B cell (primary cell): ENCODE measurements around the gene ARHGAP25. TPM values are rescaled to one million over a fixed set of nuclear protein-coding genes. Genes with fewer than 3 reads are reported as not detected.

Source experiments
- ATAC-seq: fragments of 200-7000 bp; cut with Tn5 transposase; one replicate; pipeline ENCODE4 v1.10.0; 2021; ENCODE audit warnings: low read depth, mild to moderate bottlenecking, moderate number of reproducible peaks, moderate library complexity
- CTCF ChIA-PET: fragments of 350-600 bp; sonication (Branson Sonifier 250); formaldehyde crosslinking; loops from one replicate; lab custom pipeline; 2021; ENCODE audit warnings: antibody characterized with exemption, inconsistent platforms; lab: Charles Lee
- POLR2A ChIA-PET: fragments of 350-600 bp; sonication (Branson Sonifier 250); formaldehyde crosslinking; loops from one replicate; lab custom pipeline; 2021; ENCODE audit warnings: antibody characterized with exemption; lab: Charles Lee
- DNase-seq: peaks from one replicate; pipeline ENCODE4 v3.0.0; 2013
- H2AFZ ChIP-seq: 2 replicates; pipeline ENCODE4 v1.6.1; 2012; ENCODE audit warnings: mild to moderate bottlenecking, low read depth, low read length; ENCODE audit not compliant: insufficient read depth, poor library complexity, severe bottlenecking
- H3K27ac ChIP-seq, 2 donors: 1 replicate in 1 of 2; 2 replicates in 1 of 2; pipeline ENCODE4 v1.5.1; 2012 to 2013; ENCODE audit warnings: low read length in 2 of 2, mild to moderate bottlenecking in 2 of 2, moderate library complexity in 1 of 2
- H3K27me3 ChIP-seq, 4 experiments: fragments of 200-600 bp in 1 of 4; sonication (generic) in 1 of 4; replicated peaks in 1 of 4; 1 replicate in 2 of 4; 2 replicates in 2 of 4; pipeline versions ENCODE4 v1.6.1 to v1.7.0; 2013 to 2016; ENCODE audit warnings: low read length in 3 of 4, mild to moderate bottlenecking in 2 of 4, mixed read lengths in 1 of 4, moderate library complexity in 1 of 4; ENCODE audit not compliant: insufficient read depth in 4 of 4, control insufficient read depth in 3 of 4; ENCODE audit errors: control extremely low read depth in 1 of 4
- H3K36me3 ChIP-seq, 2 experiments: replicated peaks in 1 of 2; 1 replicate in 1 of 2; 2 replicates in 1 of 2; pipeline versions ENCODE4 v1.6.1 to v1.7.1; 2013; ENCODE audit warnings: low read length in 1 of 2; ENCODE audit not compliant: insufficient read depth in 2 of 2, control insufficient read depth in 1 of 2; ENCODE audit errors: control extremely low read depth in 1 of 2, extremely low read depth in 1 of 2
- H3K4me1 ChIP-seq, 2 donors: fragments of 200-600 bp in 1 of 2; sonication (generic) in 1 of 2; 1 replicate in 1 of 2; 2 replicates in 1 of 2; pipeline versions ENCODE4 v1.5.1 to v1.6.1; 2013 to 2017; ENCODE audit warnings: low read length in 2 of 2; ENCODE audit not compliant: control insufficient read depth in 2 of 2, insufficient read depth in 2 of 2
- H3K4me2 ChIP-seq: replicated peaks from 2 replicates; pipeline ENCODE3; 2012; ENCODE audit warnings: mild to moderate bottlenecking, low read depth, low read length; ENCODE audit not compliant: poor library complexity, severe bottlenecking
- H3K4me3 ChIP-seq, 5 experiments: fragments of 200-600 bp in 1 of 5; sonication (generic) in 1 of 5; 1 replicate in 3 of 5; 2 replicates in 2 of 5; pipeline versions ENCODE4 v1.5.1 to v1.7.0; 2011 to 2016; ENCODE audit warnings: low read length in 4 of 5, mild to moderate bottlenecking in 4 of 5, low read depth in 2 of 5, control low read depth in 1 of 5, moderate library complexity in 1 of 5; ENCODE audit not compliant: insufficient read depth in 1 of 5; ENCODE audit errors: control extremely low read depth in 1 of 5, extremely low read depth in 1 of 5
- H3K79me2 ChIP-seq: fragments of 200-600 bp; sonication (generic); one replicate; pipeline ENCODE4 v1.6.0; 2016; ENCODE audit warnings: low read length; ENCODE audit not compliant: control insufficient read depth, insufficient read depth
- H3K9ac ChIP-seq: fragments of 200-600 bp; sonication (generic); 2 replicates; pipeline ENCODE4 v1.6.1; 2017; ENCODE audit warnings: mild to moderate bottlenecking, low read length, moderate library complexity
- H3K9me3 ChIP-seq, 3 donors: one replicate each; pipeline versions ENCODE4 v1.6.1 to v1.7.1; 2013; ENCODE audit warnings: low read length in 2 of 3; ENCODE audit not compliant: control insufficient read depth in 2 of 3, insufficient read depth in 1 of 3; ENCODE audit errors: control extremely low read depth in 1 of 3
- H4K20me1 ChIP-seq: 2 replicates; pipeline ENCODE4 v1.6.0; 2012; ENCODE audit warnings: mild to moderate bottlenecking, low read length; ENCODE audit not compliant: insufficient read depth, control insufficient read depth, poor library complexity, severe bottlenecking
- H3K27ac Mint-ChIP-seq: one replicate; pipeline ENCODE4 v1.8.0; 2021; ENCODE audit warnings: mixed read lengths
- H3K27me3 Mint-ChIP-seq: one replicate; pipeline ENCODE4 v1.8.0; 2021; ENCODE audit warnings: mixed read lengths
- H3K4me1 Mint-ChIP-seq: one replicate; pipeline ENCODE4 v1.8.0; 2021; ENCODE audit warnings: mixed read lengths
- H3K4me3 Mint-ChIP-seq: one replicate; pipeline ENCODE4 v1.8.0; 2021; ENCODE audit warnings: mixed read lengths
- H3K9me3 Mint-ChIP-seq: one replicate; pipeline ENCODE4 v1.8.0; 2022; ENCODE audit warnings: mixed read lengths; ENCODE audit not compliant: insufficient read depth
- EZH2 ChIP-seq: IDR thresholded peaks from 2 replicates; pipeline ENCODE4 v1.6.1; 2012; ENCODE audit warnings: borderline replicate concordance, low read depth, mild to moderate bottlenecking, moderate library complexity, low read length; ENCODE audit not compliant: insufficient read depth, poor library complexity, severe bottlenecking
- WGBS: methylation state at CpG from one replicate; pipeline ENCODE4 v1.1.5; 2013; ENCODE audit warnings: missing lambda C conversion rate; ENCODE audit not compliant: insufficient coverage; 5-methylcytosine and 5-hydroxymethylcytosine counted together
- intact Hi-C: fragments of 100-400 bp; cut with micrococcal nuclease; formaldehyde crosslinking; loops from one replicate; pipeline ENCODE4 v1.10.0; 2022
- polyA plus RNA-seq: library from polyadenylated mRNA; depleted of rRNA; stranded (reverse); fragments of >200 nt; gene quantifications from 2 replicates; pipeline ENCODE4 v1.2.3, GENCODE V29; 2012
- total RNA-seq, 2 donors: library from RNA; stranded (reverse); fragments of 120-200 nt in 1 of 2; gene quantifications; 1 replicate in 1 of 2; 2 replicates in 1 of 2; pipeline versions ENCODE4 v1.2.3 to v1.2.4, GENCODE V29; 2013 to 2022
- TF ChIP-seq, protein P1 (sequence below): fragments of 200-600 bp; IDR thresholded peaks from one replicate; pipeline ENCODE4 v1.8.0; 2022; ENCODE audit warnings: antibody characterized with exemption, mild to moderate bottlenecking

Gene ARHGAP25
- total and polyA plus RNA-seq, 2 donors (not counting 1 experiment from before 2014, with no cell fraction given) = 97.9 to 207 TPM

DNA sequence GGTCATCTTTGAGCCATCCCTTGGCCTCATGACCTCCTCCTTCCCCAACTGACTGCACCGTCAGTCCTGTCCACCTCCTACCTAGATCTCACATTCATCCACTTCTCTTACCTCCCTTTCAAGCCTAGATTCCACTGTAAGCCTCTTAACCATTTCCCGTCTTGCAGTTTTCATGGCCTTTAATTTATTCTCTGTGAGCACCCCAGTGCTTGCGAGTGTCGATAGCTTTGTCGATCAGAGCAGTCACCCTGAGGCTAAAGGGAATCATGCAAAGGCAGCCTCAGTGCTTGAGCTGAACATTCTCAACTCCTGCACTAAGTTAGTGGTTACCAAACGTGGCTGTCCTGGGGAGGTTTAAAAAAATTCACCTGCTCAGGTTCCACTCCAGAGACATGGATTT, 14.7 kb downstream of the ARHGAP25 start:
- no peak overlapping the region for H2AFZ ChIP-seq
- WGBS = 90% methylated on average over 6 of the region's 6 CpGs
- Mint-ChIP-seq H3K27me3 (no peaks in the 10 kb centered on the region), H3K4me1 (peaks cover 80% of the 10 kb centered on the region), H3K4me3 (no peak overlapping the region), H3K27ac (peak overlapping the region; percentile 47), H3K9me3 (no peaks in the 10 kb centered on the region)
- H4K20me1 ChIP-seq = no peaks in the 10 kb centered on the region
- H3K9ac ChIP-seq = no peak overlapping the region
- TF ChIP-seq, protein P1, sequence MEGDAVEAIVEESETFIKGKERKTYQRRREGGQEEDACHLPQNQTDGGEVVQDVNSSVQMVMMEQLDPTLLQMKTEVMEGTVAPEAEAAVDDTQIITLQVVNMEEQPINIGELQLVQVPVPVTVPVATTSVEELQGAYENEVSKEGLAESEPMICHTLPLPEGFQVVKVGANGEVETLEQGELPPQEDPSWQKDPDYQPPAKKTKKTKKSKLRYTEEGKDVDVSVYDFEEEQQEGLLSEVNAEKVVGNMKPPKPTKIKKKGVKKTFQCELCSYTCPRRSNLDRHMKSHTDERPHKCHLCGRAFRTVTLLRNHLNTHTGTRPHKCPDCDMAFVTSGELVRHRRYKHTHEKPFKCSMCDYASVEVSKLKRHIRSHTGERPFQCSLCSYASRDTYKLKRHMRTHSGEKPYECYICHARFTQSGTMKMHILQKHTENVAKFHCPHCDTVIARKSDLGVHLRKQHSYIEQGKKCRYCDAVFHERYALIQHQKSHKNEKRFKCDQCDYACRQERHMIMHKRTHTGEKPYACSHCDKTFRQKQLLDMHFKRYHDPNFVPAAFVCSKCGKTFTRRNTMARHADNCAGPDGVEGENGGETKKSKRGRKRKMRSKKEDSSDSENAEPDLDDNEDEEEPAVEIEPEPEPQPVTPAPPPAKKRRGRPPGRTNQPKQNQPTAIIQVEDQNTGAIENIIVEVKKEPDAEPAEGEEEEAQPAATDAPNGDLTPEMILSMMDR = no peak
- TF ChIP-seq EZH2 = no peak
- no peaks in the 10 kb centered on the region for H3K27me3 ChIP-seq
- ATAC-seq (no peak), DNase-seq (no peak)
- H3K9me3 ChIP-seq = no peaks in the 10 kb centered on the region
- peaks cover 6 to 16% of the 10 kb centered on the region in 2 experiments for H3K36me3 ChIP-seq
- H3K4me3 ChIP-seq = no peak overlapping the region
- intact Hi-C loops = no loop called here
- peaks cover 58 to 72% of the 10 kb centered on the region in 2 donors for H3K4me1 ChIP-seq
- no peak overlapping the region for H3K4me2 ChIP-seq
- ChIA-PET POLR2A (interaction anchor here (0.7 to 2.2 kb wide), 2 partner anchors 13 to 40 kb away, joined by 3 to 6 read pairs; no protein-coding TSS in a partner anchor), CTCF (interaction anchor here (0.7 to 17.7 kb wide), 13 partner anchors 8 to 177 kb away, joined by 3 to 425 read pairs (median 6); partner anchors contain the start of gene ARHGAP25)
- H3K79me2 ChIP-seq = peaks cover 99% of the 10 kb centered on the region
- no peak overlapping the region for H3K27ac ChIP-seq

DNA sequence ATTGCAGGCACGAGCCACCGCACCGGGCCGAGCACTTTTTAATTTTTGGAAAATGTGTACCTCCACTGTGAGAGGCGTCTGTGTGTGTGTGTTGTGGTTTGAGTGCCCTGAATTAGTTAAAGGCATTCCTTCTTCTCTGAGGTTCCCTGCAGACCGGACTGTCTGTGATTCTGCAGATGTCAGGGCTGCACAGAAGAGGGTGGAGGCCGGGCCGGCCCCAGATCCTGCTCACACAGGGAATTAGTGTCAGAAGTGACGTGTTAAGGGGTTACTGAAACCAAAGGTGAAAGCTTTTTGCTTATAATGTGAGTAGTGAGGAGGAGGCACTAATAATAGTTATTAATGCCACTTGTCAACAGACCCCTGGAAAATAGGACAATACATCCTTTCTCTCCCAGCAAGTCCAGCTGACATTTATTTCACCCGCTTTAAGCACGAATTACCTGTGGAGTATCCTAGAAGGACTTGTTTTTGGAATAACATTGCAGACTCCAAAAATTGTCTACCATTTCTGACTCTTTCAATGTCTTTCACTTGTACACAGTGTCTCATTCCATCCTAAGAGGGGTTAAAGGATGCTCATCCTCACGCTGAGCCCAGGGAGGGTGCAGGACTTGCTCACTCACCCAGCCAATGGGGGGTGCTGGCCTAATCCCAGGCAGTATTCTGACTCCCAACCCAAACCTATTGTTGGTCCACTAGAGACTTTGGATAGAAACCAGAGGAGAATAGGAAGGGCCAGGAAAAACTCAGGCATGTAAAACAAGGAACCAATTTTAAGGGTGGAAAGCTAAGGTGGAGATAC, 16.2 kb downstream of the ARHGAP25 start:
- Histone ChIP-seq H3K4me2 (no peak overlapping the region), H3K27me3 (no peaks in the 10 kb centered on the region), H3K9ac (no peak overlapping the region), H3K4me1 (peaks cover 54 to 63% of the 10 kb centered on the region in 2 donors), H3K79me2 (peaks cover 99% of the 10 kb centered on the region), H4K20me1 (no peaks in the 10 kb centered on the region), H3K36me3 (peaks cover 1 to 7% of the 10 kb centered on the region in 2 experiments), H3K9me3 (no peaks in the 10 kb centered on the region), H2AFZ (no peak overlapping the region), H3K27ac (peak overlapping the region in 1 of 2 donors; percentile 49), H3K4me3 (no peak overlapping the region)
- Mint-ChIP-seq H3K4me1 (peaks cover 77% of the 10 kb centered on the region), H3K27me3 (no peaks in the 10 kb centered on the region), H3K4me3 (no peak overlapping the region), H3K9me3 (no peaks in the 10 kb centered on the region), H3K27ac (peak overlapping the region; percentile 75)
- 100% methylated on average over 6 of the region's 12 CpGs for WGBS
- intact Hi-C loops = loop anchor here (1.0 to 5.0 kb wide), 9 partner anchors 8 to 159 kb away; no protein-coding TSS in a partner anchor
- POLR2A ChIA-PET = interaction anchor here (1.4 to 1.6 kb wide), 3 partner anchors 23 to 158 kb away, joined by 3 to 6 read pairs (median 5); no protein-coding TSS in a partner anchor
- ATAC-seq (no peak), DNase-seq (peak; percentile 6)
- CTCF ChIA-PET = interaction anchor here (0.7 to 17.7 kb wide), 37 partner anchors 11 to 289 kb away, joined by 3 to 425 read pairs (median 12); partner anchors contain the start of genes APLF, ARHGAP25 and FBXO48
- TF ChIP-seq, protein P1 = no peak
- no peak for TF ChIP-seq EZH2
